Liver (tissue), 3 donors: Measurements from ENCODE around the gene TPST1.

Source experiments
- CTCF ChIP-seq: fragments of 150-350 bp; IDR thresholded peaks from 2 replicates; pipeline ENCODE4 v1.5.1; 2017; ENCODE audit warnings: improper control_type of control experiment, low read depth, low read length; ENCODE audit not compliant: missing input control
- EGR1 ChIP-seq, 2 donors: IDR thresholded peaks; 2 replicates each; pipeline ENCODE4 v1.6.1; 2016 to 2018; ENCODE audit warnings: antibody characterized with exemption in 2 of 2, low read depth in 2 of 2
- FOXA1 ChIP-seq: IDR thresholded peaks from 2 replicates; pipeline ENCODE4 v1.6.1; 2016; ENCODE audit warnings: antibody characterized with exemption
- FOXA2 ChIP-seq: IDR thresholded peaks from 2 replicates; pipeline ENCODE4 v1.6.1; 2016; ENCODE audit warnings: antibody characterized with exemption
- GABPA ChIP-seq, 2 donors: IDR thresholded peaks in 1 of 2; conservative IDR thresholded peaks in 1 of 2; 2 replicates each; pipeline ENCODE4 v1.6.1; 2016; ENCODE audit warnings: antibody characterized with exemption in 2 of 2, mild to moderate bottlenecking in 1 of 2, moderate library complexity in 1 of 2
- HNF4A ChIP-seq, 2 donors: conservative IDR thresholded peaks; 2 replicates each; pipeline ENCODE4 v1.6.1; 2016; ENCODE audit warnings: antibody characterized with exemption in 2 of 2, mild to moderate bottlenecking in 2 of 2
- REST ChIP-seq: IDR thresholded peaks from 2 replicates; pipeline ENCODE4 v1.6.1; 2016; ENCODE audit warnings: antibody characterized with exemption, mild to moderate bottlenecking
- RXRA ChIP-seq, 2 donors: IDR thresholded peaks; 2 replicates each; pipeline ENCODE4 v1.6.1; 2017 to 2018; ENCODE audit warnings: antibody characterized with exemption in 2 of 2, mild to moderate bottlenecking in 1 of 2
- TF ChIP-seq, protein P1 (sequence below): IDR thresholded peaks from 2 replicates; pipeline ENCODE4 v1.6.1; 2016; ENCODE audit warnings: antibody characterized with exemption
- TF ChIP-seq, protein P2 (sequence below): IDR thresholded peaks from 2 replicates; pipeline ENCODE4 v1.6.1; 2016; ENCODE audit warnings: antibody characterized with exemption
- donor health status: healthy.
- donor health status: healthy.

DNA sequence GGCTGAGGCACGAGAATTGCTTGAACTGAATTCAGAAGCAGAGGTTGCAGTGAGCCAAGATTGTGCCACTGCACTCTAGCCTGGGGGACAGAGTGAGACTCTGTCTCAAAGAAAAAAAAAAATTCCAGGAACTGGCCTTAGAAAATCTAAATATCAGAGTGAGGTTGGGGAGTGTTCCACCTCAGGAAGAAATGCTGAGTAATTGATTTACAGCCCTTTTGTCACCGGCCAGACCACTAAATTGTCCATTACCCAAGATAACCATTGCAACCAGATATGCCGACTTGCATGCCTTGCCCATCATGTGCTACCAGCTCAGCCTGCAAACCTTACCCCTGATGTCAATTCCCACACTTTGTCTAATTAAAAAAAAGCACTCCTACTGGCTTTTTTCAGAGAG, 48.1 kb upstream of the TPST1 start:
- TF ChIP-seq CTCF (no peak), HNF4A (conservative IDR thresholded peaks at IDR 0.05) (no peak), FOXA2 (no peak), GABPA (IDR thresholded peaks at IDR 0.05 in 1 of 2, conservative IDR thresholded peaks at IDR 0.05 in 1 of 2) (no peak), REST (no peak), RXRA (IDR thresholded peaks at IDR 0.05) (no peak), EGR1 (IDR thresholded peaks at IDR 0.05; ENCODE audit: low read depth in 2 of 2) (no peak), FOXA1 (no peak)
- TF ChIP-seq, protein P1, sequence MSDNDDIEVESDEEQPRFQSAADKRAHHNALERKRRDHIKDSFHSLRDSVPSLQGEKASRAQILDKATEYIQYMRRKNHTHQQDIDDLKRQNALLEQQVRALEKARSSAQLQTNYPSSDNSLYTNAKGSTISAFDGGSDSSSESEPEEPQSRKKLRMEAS = no peak
- TF ChIP-seq, protein P2, sequence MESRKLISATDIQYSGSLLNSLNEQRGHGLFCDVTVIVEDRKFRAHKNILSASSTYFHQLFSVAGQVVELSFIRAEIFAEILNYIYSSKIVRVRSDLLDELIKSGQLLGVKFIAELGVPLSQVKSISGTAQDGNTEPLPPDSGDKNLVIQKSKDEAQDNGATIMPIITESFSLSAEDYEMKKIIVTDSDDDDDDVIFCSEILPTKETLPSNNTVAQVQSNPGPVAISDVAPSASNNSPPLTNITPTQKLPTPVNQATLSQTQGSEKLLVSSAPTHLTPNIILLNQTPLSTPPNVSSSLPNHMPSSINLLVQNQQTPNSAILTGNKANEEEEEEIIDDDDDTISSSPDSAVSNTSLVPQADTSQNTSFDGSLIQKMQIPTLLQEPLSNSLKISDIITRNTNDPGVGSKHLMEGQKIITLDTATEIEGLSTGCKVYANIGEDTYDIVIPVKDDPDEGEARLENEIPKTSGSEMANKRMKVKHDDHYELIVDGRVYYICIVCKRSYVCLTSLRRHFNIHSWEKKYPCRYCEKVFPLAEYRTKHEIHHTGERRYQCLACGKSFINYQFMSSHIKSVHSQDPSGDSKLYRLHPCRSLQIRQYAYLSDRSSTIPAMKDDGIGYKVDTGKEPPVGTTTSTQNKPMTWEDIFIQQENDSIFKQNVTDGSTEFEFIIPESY = no peak
